MCF 10A (cell line): ENCODE measurements around the gene HOXB3. TPM values are rescaled to one million over a fixed set of nuclear protein-coding genes. Genes with fewer than 3 reads are reported as not detected.

ENCODE experiments used
- BruUV-seq: library from RNA; stranded (reverse); fragments of 400-500 nt; replicated peaks from 2 replicates; lab custom pipeline; 2021; lab: Mats Ljungman, UMichigan
- CTCF ChIA-PET: fragments of 300-600 bp; sonication (Branson Sonifier 250); formaldehyde crosslinking; extraction: SDS; loops from one replicate; lab custom pipeline; 2021; ENCODE audit warnings: antibody characterized with exemption, inconsistent platforms; lab: Yijun Ruan, JAX
- POLR2A ChIA-PET: fragments of 300-600, 350-650 bp; sonication (Branson Sonifier 250); formaldehyde crosslinking; extraction: SDS; loops from one replicate; lab custom pipeline; 2020; ENCODE audit warnings: antibody characterized with exemption, inconsistent platforms; lab: Yijun Ruan, JAX
- DNase-seq: peaks from one replicate; pipeline ENCODE4 v3.0.0-alpha.2; 2018; ENCODE audit not compliant: unreplicated experiment
- H3K27ac Mint-ChIP-seq: one replicate; pipeline ENCODE4 v1.8.0; 2022; ENCODE audit warnings: mild to moderate bottlenecking, low read depth, mixed read lengths; ENCODE audit not compliant: unreplicated experiment
- H3K27me3 Mint-ChIP-seq: one replicate; pipeline ENCODE4 v1.8.0; 2022; ENCODE audit warnings: mixed read lengths; ENCODE audit not compliant: insufficient read depth, unreplicated experiment
- H3K36me3 Mint-ChIP-seq: one replicate; pipeline ENCODE4 v1.8.0; 2022; ENCODE audit warnings: mild to moderate bottlenecking, moderate library complexity, mixed read lengths; ENCODE audit not compliant: insufficient read depth, unreplicated experiment
- H3K4me1 Mint-ChIP-seq: one replicate; pipeline ENCODE4 v1.8.0; 2022; ENCODE audit warnings: mixed read lengths; ENCODE audit not compliant: insufficient read depth, unreplicated experiment
- H3K4me3 Mint-ChIP-seq: one replicate; pipeline ENCODE4 v1.8.0; 2022; ENCODE audit warnings: mild to moderate bottlenecking, moderate library complexity, mixed read lengths; ENCODE audit not compliant: unreplicated experiment
- H3K9me3 Mint-ChIP-seq: one replicate; pipeline ENCODE4 v1.8.0; 2022; ENCODE audit warnings: mixed read lengths; ENCODE audit not compliant: unreplicated experiment
- CTCF ChIP-seq: fragments of 200-600 bp; IDR thresholded peaks from one replicate; pipeline ENCODE4 v1.8.0; 2022; ENCODE audit warnings: antibody characterized with exemption, mild to moderate bottlenecking; ENCODE audit not compliant: unreplicated experiment
- intact Hi-C: fragments of 100-400 bp; cut with micrococcal nuclease; formaldehyde crosslinking; loops from 2 replicates; pipeline ENCODE4 v1.14.1; 2022
- total RNA-seq: library from RNA; stranded (reverse); gene quantifications from 2 replicates; pipeline ENCODE4 v1.2.3, GENCODE V29; 2022

HOXB3 gene
- total RNA-seq, 1 experiment from 2014 or later: 0.79 TPM

GRCh38 chr17:48532261-48532660 is 57.8 kb downstream of the HOXB3 start:
- ChIA-PET CTCF (interaction anchor here (0.7 kb wide), 1 partner anchor 272 kb away, joined by 4 read pairs; no protein-coding TSS in a partner anchor), POLR2A (no interaction called here)
- peaks cover 13% of the 10 kb centered on the region for H3K27me3 Mint-ChIP-seq
- no peak overlapping the region for H3K27ac Mint-ChIP-seq
- DNase-seq: no peak
- no peak for TF ChIP-seq CTCF
- no TSS peak for BruUV-seq
- H3K4me1 Mint-ChIP-seq: peaks cover 5% of the 10 kb centered on the region
- H3K4me3 Mint-ChIP-seq: no peak overlapping the region
- H3K9me3 Mint-ChIP-seq: no peaks in the 10 kb centered on the region
- intact Hi-C loops: no loop called here
- H3K36me3 Mint-ChIP-seq: no peaks in the 10 kb centered on the region

GRCh38 chr17:48530887-48531272 is 59.2 kb downstream of the HOXB3 start, which contains the start of gene HOXB1:
Gene HOXB1, minus strand, starts transcription at chr17:48531011. Its CDS starts 107 bp downstream, at chr17:48530904.
- H3K27me3 Mint-ChIP-seq: peaks cover 13% of the 10 kb centered on the region

GRCh38 chr17:48530208-48530886 is 59.7 kb downstream of the HOXB3 start:
- Mint-ChIP-seq H3K4me3 (no peak overlapping the region), H3K27ac (no peak overlapping the region), H3K27me3 (peaks cover 14% of the 10 kb centered on the region), H3K36me3 (no peaks in the 10 kb centered on the region), H3K4me1 (peaks cover 5% of the 10 kb centered on the region), H3K9me3 (no peaks in the 10 kb centered on the region)
- POLR2A ChIA-PET: no interaction called here
- CTCF ChIA-PET: no interaction called here
- TF ChIP-seq CTCF: no peak
- BruUV-seq: no TSS peak
- no peak for DNase-seq
- intact Hi-C loops: no loop called here

More at GRCh38 chr17:48530887-48531272, 59.2 kb downstream of the HOXB3 start, which contains the start of gene HOXB1:
- ChIA-PET POLR2A (no interaction called here), CTCF (no interaction called here)
- no TSS peak for BruUV-seq
- TF ChIP-seq CTCF: no peak
- H3K4me3 Mint-ChIP-seq: no peak within 1 kb of the TSS
- H3K27ac Mint-ChIP-seq: no peak within 1 kb of the TSS
- H3K4me1 Mint-ChIP-seq: peaks cover 5% of the 10 kb centered on the region
- no peaks in the 10 kb centered on the region for H3K9me3 Mint-ChIP-seq
- H3K36me3 Mint-ChIP-seq: no peaks in the 10 kb centered on the region
- intact Hi-C loops: no loop called here
- DNase-seq: no peak

GRCh38 chr17:48529683-48530009 is 60.4 kb downstream of the HOXB3 start:
- no peaks in the 10 kb centered on the region for H3K36me3 Mint-ChIP-seq
- peaks cover 5% of the 10 kb centered on the region for H3K4me1 Mint-ChIP-seq
- ChIA-PET POLR2A (no interaction called here), CTCF (interaction anchor here (0.5 kb wide), 1 partner anchor 68 kb away, joined by 3 read pairs; no protein-coding TSS in a partner anchor)
- peaks cover 21% of the 10 kb centered on the region for H3K27me3 Mint-ChIP-seq
- intact Hi-C loops: no loop called here
- H3K9me3 Mint-ChIP-seq: no peaks in the 10 kb centered on the region
- no peak overlapping the region for H3K4me3 Mint-ChIP-seq
- TF ChIP-seq CTCF: no peak
- no TSS peak for BruUV-seq
- H3K27ac Mint-ChIP-seq: no peak overlapping the region
- no peak for DNase-seq
